Right forelimb (tissue), 1 donor: ENCODE measurements around the gene RPSA.
"Not testable (repeated sequence)": the region's sequence is repeated elsewhere in the genome, so short reads cannot be mapped to it uniquely, and the experiment has no call there.

Experiments
- DNase-seq: peaks from one replicate; pipeline ENCODE4 v3.0.0-alpha.2; 2018

Gene RPSA

GRCh38 chr3:39423436-39423970 is 17.0 kb downstream of the RPSA start:
- no peak for DNase-seq

- DNase-seq: no peak
Measured at GRCh38 chr3:39426312-39426711, 19.8 kb downstream of the RPSA start.

GRCh38 chr3:39427506-39427905 is 21.0 kb downstream of the RPSA start:
- no peak for DNase-seq

GRCh38 chr3:39428745-39429201 is 22.3 kb downstream of the RPSA start:
- DNase-seq: no peak

GRCh38 chr3:39429466-39429865 is 22.9 kb downstream of the RPSA start:
- DNase-seq: no peak

- no peak for DNase-seq
Measured at GRCh38 chr3:39432342-39432741, 25.8 kb downstream of the RPSA start.

- no peak for DNase-seq
Measured at GRCh38 chr3:39433642-39434041, 27.1 kb downstream of the RPSA start.

GRCh38 chr3:39434574-39434973 is 28.1 kb downstream of the RPSA start:
- DNase-seq: no peak

GRCh38 chr3:39435006-39435748 is 28.7 kb downstream of the RPSA start:
- DNase-seq: no peak

- DNase-seq: no peak
Measured at GRCh38 chr3:39438880-39439279, 32.4 kb downstream of the RPSA start.

GRCh38 chr3:39440316-39440715 is 33.8 kb downstream of the RPSA start:
- no peak for DNase-seq

- no peak for DNase-seq
Measured at GRCh38 chr3:39443530-39443929, 37.0 kb downstream of the RPSA start.

GRCh38 chr3:39445927-39446326 is 39.4 kb downstream of the RPSA start:
- no peak for DNase-seq

- DNase-seq: no peak
Measured at GRCh38 chr3:39446444-39446843, 39.9 kb downstream of the RPSA start.

- no peak for DNase-seq
Measured at GRCh38 chr3:39447637-39448483, 41.3 kb downstream of the RPSA start.

- no peak for DNase-seq
Measured at GRCh38 chr3:39448506-39449233, 42.1 kb downstream of the RPSA start.

- no peak for DNase-seq
Measured at GRCh38 chr3:39449796-39450195, 43.3 kb downstream of the RPSA start.

GRCh38 chr3:39453134-39453533 is 46.6 kb downstream of the RPSA start:
- no peak for DNase-seq

GRCh38 chr3:39453872-39454271 is 47.4 kb downstream of the RPSA start:
- DNase-seq: not testable (repeated sequence)

GRCh38 chr3:39454591-39455217 is 48.2 kb downstream of the RPSA start:
- no peak for DNase-seq

- DNase-seq: no peak
Measured at GRCh38 chr3:39456159-39456558, 49.6 kb downstream of the RPSA start.

- DNase-seq: no peak
Measured at GRCh38 chr3:39457361-39457760, 50.8 kb downstream of the RPSA start.

GRCh38 chr3:39458579-39458978 is 52.1 kb downstream of the RPSA start:
- not testable (repeated sequence) for DNase-seq
